GM23338 (cell line): ENCODE data around the gene PAEP. TPM values are rescaled to one million over a fixed set of nuclear protein-coding genes. Genes with fewer than 3 reads are reported as not detected.

Source experiments
- ATAC-seq: fragments of 200-7000 bp; cut with Tn5 transposase; 3 replicates; pipeline ENCODE4 v1.9.1; 2020
- DNase-seq: peaks from one replicate; pipeline ENCODE4 v3.0.0-alpha.2; 2015; ENCODE audit warnings: low spot score
- H2AFZ ChIP-seq: fragments of 200-600 bp; sonication (generic); 2 replicates; pipeline ENCODE4 v1.8.0; 2016; ENCODE audit warnings: antibody characterized with exemption, mild to moderate bottlenecking, moderate library complexity
- H3F3A ChIP-seq: fragments of 200-600 bp; sonication (generic); replicated peaks from 2 replicates; pipeline ENCODE4 v1.8.0; 2017; ENCODE audit warnings: antibody characterized with exemption, mixed run types, low read depth
- H3K27ac ChIP-seq: fragments of 200-600 bp; sonication (generic); 2 replicates; pipeline ENCODE4 v1.6.1; 2016; ENCODE audit warnings: low read depth
- H3K27me3 ChIP-seq: fragments of 200-600 bp; sonication (generic); 2 replicates; pipeline ENCODE4 v1.8.0; 2016; ENCODE audit warnings: mild to moderate bottlenecking, mixed run types, moderate library complexity; ENCODE audit not compliant: insufficient read depth
- H3K36me3 ChIP-seq: fragments of 200-600 bp; sonication (generic); 2 replicates; pipeline ENCODE4 v1.8.0; 2016; ENCODE audit warnings: mild to moderate bottlenecking; ENCODE audit not compliant: insufficient read depth
- H3K4me1 ChIP-seq: fragments of 200-600 bp; sonication (generic); 2 replicates; pipeline ENCODE4 v1.8.0; 2016; ENCODE audit warnings: mild to moderate bottlenecking, moderate library complexity; ENCODE audit not compliant: insufficient read depth
- H3K4me2 ChIP-seq: fragments of 200-600 bp; sonication (generic); 2 replicates; pipeline ENCODE4 v1.7.1; 2017; ENCODE audit warnings: mixed run types
- H3K4me3 ChIP-seq: fragments of 200-600 bp; sonication (generic); 2 replicates; pipeline ENCODE4 v1.6.1; 2016; ENCODE audit warnings: mixed run types
- H3K79me2 ChIP-seq: fragments of 200-600 bp; sonication (generic); replicated peaks from 2 replicates; pipeline ENCODE4 v1.8.0; 2017; ENCODE audit warnings: mild to moderate bottlenecking; ENCODE audit not compliant: insufficient read depth
- H3K9me2 ChIP-seq: fragments of 200-600 bp; sonication (generic); 2 replicates; pipeline ENCODE4 v1.8.0; 2017; ENCODE audit not compliant: insufficient read depth
- H4K20me1 ChIP-seq: fragments of 200-600 bp; sonication (generic); replicated peaks from 2 replicates; pipeline ENCODE4 v1.8.0; 2017; ENCODE audit warnings: mild to moderate bottlenecking; ENCODE audit not compliant: insufficient read depth
- H3K27ac Mint-ChIP-seq: 2 replicates; pipeline ENCODE4 v1.8.0; 2020; ENCODE audit warnings: inconsistent platforms, mild to moderate bottlenecking, moderate library complexity, mixed read lengths
- H3K27me3 Mint-ChIP-seq: 3 replicates; pipeline ENCODE4 v1.8.0; 2022; ENCODE audit warnings: low read depth, mild to moderate bottlenecking, moderate library complexity, mixed read lengths, inconsistent platforms; ENCODE audit not compliant: insufficient read depth, poor library complexity
- H3K36me3 Mint-ChIP-seq: 3 replicates; pipeline ENCODE4 v1.8.0; 2021; ENCODE audit warnings: low read depth, mild to moderate bottlenecking, inconsistent platforms, moderate library complexity, mixed read lengths
- H3K4me1 Mint-ChIP-seq: 3 replicates; pipeline ENCODE4 v1.8.0; 2020; ENCODE audit warnings: mild to moderate bottlenecking, inconsistent platforms, mixed read lengths
- H3K4me3 Mint-ChIP-seq: 3 replicates; pipeline ENCODE4 v1.8.0; 2021; ENCODE audit warnings: moderate library complexity, mild to moderate bottlenecking, inconsistent platforms, mixed read lengths
- H3K9me3 Mint-ChIP-seq: 3 replicates; pipeline ENCODE4 v1.8.0; 2020; ENCODE audit warnings: moderate library complexity, mild to moderate bottlenecking, inconsistent platforms, mixed read lengths
- CREB1 ChIP-seq: fragments of 250-450 bp; sonication (Bioruptor Pico); IDR thresholded peaks from 2 replicates; pipeline ENCODE4 v1.5.0; 2020; ENCODE audit warnings: low read depth, mild to moderate bottlenecking, moderate library complexity
- CTCF ChIP-seq, 2 experiments: fragments of 200-600 bp in 1 of 2; sonication (generic) in 1 of 2; conservative IDR thresholded peaks; 2 replicates each; pipeline versions ENCODE4 v1.5.1 to v1.6.1; 2016 to 2017; ENCODE audit warnings: antibody characterized with exemption in 2 of 2, low read depth in 2 of 2, mild to moderate bottlenecking in 2 of 2, moderate library complexity in 1 of 2
- ETS1 ChIP-seq: IDR thresholded peaks from 2 replicates; pipeline ENCODE4 v1.6.1; 2016; ENCODE audit warnings: antibody characterized with exemption
- EZH2 ChIP-seq: fragments of 200-600 bp; sonication (generic); IDR thresholded peaks from one replicate; pipeline ENCODE4 v1.8.0; 2017; ENCODE audit warnings: antibody characterized with exemption, mild to moderate bottlenecking, low read depth; ENCODE audit not compliant: unreplicated experiment
- EZH2phosphoT487 ChIP-seq: fragments of 200-600 bp; sonication (generic); IDR thresholded peaks from one replicate; pipeline ENCODE4 v1.8.1; 2018; ENCODE audit warnings: antibody characterized with exemption; ENCODE audit not compliant: unreplicated experiment
- JUNB ChIP-seq: IDR thresholded peaks from one replicate; pipeline ENCODE4 v1.6.1; 2016; ENCODE audit warnings: antibody characterized with exemption; ENCODE audit not compliant: unreplicated experiment
- NANOG ChIP-seq: IDR thresholded peaks from 2 replicates; pipeline ENCODE4 v1.6.1; 2016; ENCODE audit warnings: antibody characterized with exemption, borderline replicate concordance
- POLR2AphosphoS5 ChIP-seq: IDR thresholded peaks from 2 replicates; pipeline ENCODE4 v1.6.1; 2016; ENCODE audit warnings: antibody characterized with exemption, low read depth
- STAT1 ChIP-seq: IDR thresholded peaks from one replicate; pipeline ENCODE4 v1.6.1; 2016; ENCODE audit warnings: antibody characterized with exemption; ENCODE audit not compliant: unreplicated experiment
- ZNF114 ChIP-seq: fragments of 250-450 bp; sonication (Bioruptor Pico); IDR thresholded peaks from 2 replicates; pipeline ENCODE4 v1.5.0; 2020; ENCODE audit warnings: mild to moderate bottlenecking, moderate library complexity
- ZNF331 ChIP-seq: fragments of 250-450 bp; sonication (Bioruptor Pico); IDR thresholded peaks from 2 replicates; pipeline ENCODE4 v1.5.0; 2020; ENCODE audit warnings: low read depth, mild to moderate bottlenecking, moderate library complexity
- polyA plus RNA-seq: library from polyadenylated mRNA; unstranded; fragments of >200 nt; fragmentation: Nextera tagmentation; extraction: Ambion mirVana; gene quantifications from 2 replicates; pipeline ENCODE4 v1.2.1, GENCODE V29; 2016
- total RNA-seq: library from RNA; depleted of rRNA; stranded (reverse); fragments of >200 nt; shearing (Covaris generic); gene quantifications from 2 replicates; pipeline ENCODE4 v1.2.3, GENCODE V29; 2014
- TF ChIP-seq, protein P1 (sequence below): fragments of 250-450 bp; sonication (Bioruptor Pico); IDR thresholded peaks from 2 replicates; pipeline ENCODE4 v1.5.0; 2020; ENCODE audit warnings: mild to moderate bottlenecking, moderate library complexity
- TF ChIP-seq, protein P2 (sequence below): IDR thresholded peaks from one replicate; pipeline ENCODE4 v1.6.1; 2018; ENCODE audit warnings: antibody characterized with exemption; ENCODE audit not compliant: unreplicated experiment

PAEP gene
- total and polyA plus RNA-seq, 2 experiments from 2014 or later = not detected

GRCh38 chr9:135515083-135515951 lies 46.2 kb upstream of the PAEP start:
- no peaks in the 10 kb centered on the region for H3K9me2 ChIP-seq

More at GRCh38 chr9:135515083-135515951, 46.2 kb upstream of the PAEP start:
- no peak for DNase-seq
- Mint-ChIP-seq H3K4me1 (no peaks in the 10 kb centered on the region), H3K4me3 (no peak overlapping the region), H3K36me3 (no peaks in the 10 kb centered on the region), H3K9me3 (no peaks in the 10 kb centered on the region), H3K27ac (no peak overlapping the region), H3K27me3 (peaks cover 4% of the 10 kb centered on the region)
- Histone ChIP-seq H3F3A (no peaks in the 10 kb centered on the region), H2AFZ (no peak overlapping the region), H3K27me3 (no peaks in the 10 kb centered on the region), H3K79me2 (no peaks in the 10 kb centered on the region), H3K36me3 (no peaks in the 10 kb centered on the region), H4K20me1 (no peaks in the 10 kb centered on the region), H3K4me3 (no peak overlapping the region), H3K4me1 (no peaks in the 10 kb centered on the region), H3K27ac (no peak overlapping the region), H3K4me2 (no peak overlapping the region)
- TF ChIP-seq POLR2AphosphoS5 (no peak), EZH2 (no peak), ZNF114 (CRISPR knock-in tag) (no peak), STAT1 (no peak), CTCF (conservative IDR thresholded peaks at IDR 0.05; ENCODE audit: low read depth in 2 of 2) (no peak), CREB1 (CRISPR knock-in tag) (no peak), JUNB (no peak), ETS1 (no peak), EZH2phosphoT487 (no peak), NANOG (no peak), ZNF331 (CRISPR knock-in tag) (no peak)
- TF ChIP-seq, protein P1, sequence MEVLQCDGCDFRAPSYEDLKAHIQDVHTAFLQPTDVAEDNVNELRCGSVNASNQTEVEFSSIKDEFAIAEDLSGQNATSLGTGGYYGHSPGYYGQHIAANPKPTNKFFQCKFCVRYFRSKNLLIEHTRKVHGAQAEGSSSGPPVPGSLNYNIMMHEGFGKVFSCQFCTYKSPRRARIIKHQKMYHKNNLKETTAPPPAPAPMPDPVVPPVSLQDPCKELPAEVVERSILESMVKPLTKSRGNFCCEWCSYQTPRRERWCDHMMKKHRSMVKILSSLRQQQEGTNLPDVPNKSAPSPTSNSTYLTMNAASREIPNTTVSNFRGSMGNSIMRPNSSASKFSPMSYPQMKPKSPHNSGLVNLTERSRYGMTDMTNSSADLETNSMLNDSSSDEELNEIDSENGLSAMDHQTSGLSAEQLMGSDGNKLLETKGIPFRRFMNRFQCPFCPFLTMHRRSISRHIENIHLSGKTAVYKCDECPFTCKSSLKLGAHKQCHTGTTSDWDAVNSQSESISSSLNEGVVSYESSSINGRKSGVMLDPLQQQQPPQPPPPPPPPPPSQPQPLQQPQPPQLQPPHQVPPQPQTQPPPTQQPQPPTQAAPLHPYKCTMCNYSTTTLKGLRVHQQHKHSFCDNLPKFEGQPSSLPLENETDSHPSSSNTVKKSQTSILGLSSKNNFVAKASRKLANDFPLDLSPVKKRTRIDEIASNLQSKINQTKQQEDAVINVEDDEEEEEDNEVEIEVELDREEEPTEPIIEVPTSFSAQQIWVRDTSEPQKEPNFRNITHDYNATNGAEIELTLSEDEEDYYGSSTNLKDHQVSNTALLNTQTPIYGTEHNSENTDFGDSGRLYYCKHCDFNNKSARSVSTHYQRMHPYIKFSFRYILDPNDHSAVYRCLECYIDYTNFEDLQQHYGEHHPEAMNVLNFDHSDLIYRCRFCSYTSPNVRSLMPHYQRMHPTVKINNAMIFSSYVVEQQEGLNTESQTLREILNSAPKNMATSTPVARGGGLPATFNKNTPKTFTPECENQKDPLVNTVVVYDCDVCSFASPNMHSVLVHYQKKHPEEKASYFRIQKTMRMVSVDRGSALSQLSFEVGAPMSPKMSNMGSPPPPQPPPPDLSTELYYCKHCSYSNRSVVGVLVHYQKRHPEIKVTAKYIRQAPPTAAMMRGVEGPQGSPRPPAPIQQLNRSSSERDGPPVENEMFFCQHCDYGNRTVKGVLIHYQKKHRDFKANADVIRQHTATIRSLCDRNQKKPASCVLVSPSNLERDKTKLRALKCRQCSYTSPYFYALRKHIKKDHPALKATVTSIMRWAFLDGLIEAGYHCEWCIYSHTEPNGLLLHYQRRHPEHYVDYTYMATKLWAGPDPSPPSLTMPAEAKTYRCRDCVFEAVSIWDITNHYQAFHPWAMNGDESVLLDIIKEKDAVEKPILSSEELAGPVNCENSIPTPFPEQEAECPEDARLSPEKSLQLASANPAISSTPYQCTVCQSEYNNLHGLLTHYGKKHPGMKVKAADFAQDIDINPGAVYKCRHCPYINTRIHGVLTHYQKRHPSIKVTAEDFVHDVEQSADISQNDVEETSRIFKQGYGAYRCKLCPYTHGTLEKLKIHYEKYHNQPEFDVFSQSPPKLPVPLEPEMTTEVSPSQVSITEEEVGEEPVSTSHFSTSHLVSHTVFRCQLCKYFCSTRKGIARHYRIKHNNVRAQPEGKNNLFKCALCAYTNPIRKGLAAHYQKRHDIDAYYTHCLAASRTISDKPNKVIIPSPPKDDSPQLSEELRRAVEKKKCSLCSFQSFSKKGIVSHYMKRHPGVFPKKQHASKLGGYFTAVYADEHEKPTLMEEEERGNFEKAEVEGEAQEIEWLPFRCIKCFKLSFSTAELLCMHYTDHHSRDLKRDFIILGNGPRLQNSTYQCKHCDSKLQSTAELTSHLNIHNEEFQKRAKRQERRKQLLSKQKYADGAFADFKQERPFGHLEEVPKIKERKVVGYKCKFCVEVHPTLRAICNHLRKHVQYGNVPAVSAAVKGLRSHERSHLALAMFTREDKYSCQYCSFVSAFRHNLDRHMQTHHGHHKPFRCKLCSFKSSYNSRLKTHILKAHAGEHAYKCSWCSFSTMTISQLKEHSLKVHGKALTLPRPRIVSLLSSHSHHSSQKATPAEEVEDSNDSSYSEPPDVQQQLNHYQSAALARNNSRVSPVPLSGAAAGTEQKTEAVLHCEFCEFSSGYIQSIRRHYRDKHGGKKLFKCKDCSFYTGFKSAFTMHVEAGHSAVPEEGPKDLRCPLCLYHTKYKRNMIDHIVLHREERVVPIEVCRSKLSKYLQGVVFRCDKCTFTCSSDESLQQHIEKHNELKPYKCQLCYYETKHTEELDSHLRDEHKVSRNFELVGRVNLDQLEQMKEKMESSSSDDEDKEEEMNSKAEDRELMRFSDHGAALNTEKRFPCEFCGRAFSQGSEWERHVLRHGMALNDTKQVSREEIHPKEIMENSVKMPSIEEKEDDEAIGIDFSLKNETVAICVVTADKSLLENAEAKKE (CRISPR knock-in tag) = no peak
- TF ChIP-seq, protein P2, sequence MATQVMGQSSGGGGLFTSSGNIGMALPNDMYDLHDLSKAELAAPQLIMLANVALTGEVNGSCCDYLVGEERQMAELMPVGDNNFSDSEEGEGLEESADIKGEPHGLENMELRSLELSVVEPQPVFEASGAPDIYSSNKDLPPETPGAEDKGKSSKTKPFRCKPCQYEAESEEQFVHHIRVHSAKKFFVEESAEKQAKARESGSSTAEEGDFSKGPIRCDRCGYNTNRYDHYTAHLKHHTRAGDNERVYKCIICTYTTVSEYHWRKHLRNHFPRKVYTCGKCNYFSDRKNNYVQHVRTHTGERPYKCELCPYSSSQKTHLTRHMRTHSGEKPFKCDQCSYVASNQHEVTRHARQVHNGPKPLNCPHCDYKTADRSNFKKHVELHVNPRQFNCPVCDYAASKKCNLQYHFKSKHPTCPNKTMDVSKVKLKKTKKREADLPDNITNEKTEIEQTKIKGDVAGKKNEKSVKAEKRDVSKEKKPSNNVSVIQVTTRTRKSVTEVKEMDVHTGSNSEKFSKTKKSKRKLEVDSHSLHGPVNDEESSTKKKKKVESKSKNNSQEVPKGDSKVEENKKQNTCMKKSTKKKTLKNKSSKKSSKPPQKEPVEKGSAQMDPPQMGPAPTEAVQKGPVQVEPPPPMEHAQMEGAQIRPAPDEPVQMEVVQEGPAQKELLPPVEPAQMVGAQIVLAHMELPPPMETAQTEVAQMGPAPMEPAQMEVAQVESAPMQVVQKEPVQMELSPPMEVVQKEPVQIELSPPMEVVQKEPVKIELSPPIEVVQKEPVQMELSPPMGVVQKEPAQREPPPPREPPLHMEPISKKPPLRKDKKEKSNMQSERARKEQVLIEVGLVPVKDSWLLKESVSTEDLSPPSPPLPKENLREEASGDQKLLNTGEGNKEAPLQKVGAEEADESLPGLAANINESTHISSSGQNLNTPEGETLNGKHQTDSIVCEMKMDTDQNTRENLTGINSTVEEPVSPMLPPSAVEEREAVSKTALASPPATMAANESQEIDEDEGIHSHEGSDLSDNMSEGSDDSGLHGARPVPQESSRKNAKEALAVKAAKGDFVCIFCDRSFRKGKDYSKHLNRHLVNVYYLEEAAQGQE = no peak
- no peak for ATAC-seq
